Immature natural killer cell (primary cell): Measurements from ENCODE around the gene MFAP3. TPM values are rescaled to one million over a fixed set of nuclear protein-coding genes. Genes with fewer than 3 reads are reported as not detected.

Experiments used
- DNase-seq, 3 donors: peaks; one replicate each; pipeline ENCODE4 v3.0.0; 2022; ENCODE audit warnings: mixed read lengths in 1 of 3
- H3K27ac Mint-ChIP-seq, 6 donors: one replicate each; pipeline ENCODE4 v1.8.0; 2020; ENCODE audit warnings: mixed read lengths in 6 of 6, mild to moderate bottlenecking in 5 of 6, inconsistent platforms in 4 of 6, moderate library complexity in 3 of 6
- H3K27me3 Mint-ChIP-seq, 3 donors: one replicate each; pipeline ENCODE4 v1.8.0; 2020 to 2021; ENCODE audit warnings: low read depth in 3 of 3, mild to moderate bottlenecking in 3 of 3, mixed read lengths in 3 of 3, moderate library complexity in 3 of 3, inconsistent platforms in 1 of 3
- H3K36me3 Mint-ChIP-seq, 3 donors: one replicate each; pipeline ENCODE4 v1.8.0; 2020; ENCODE audit warnings: mixed read lengths in 3 of 3, inconsistent platforms in 2 of 3, mild to moderate bottlenecking in 2 of 3
- H3K4me1 Mint-ChIP-seq, 2 donors: one replicate each; pipeline ENCODE4 v1.8.0; 2020; ENCODE audit warnings: inconsistent platforms in 2 of 2, mild to moderate bottlenecking in 2 of 2, mixed read lengths in 2 of 2, moderate library complexity in 1 of 2
- H3K4me3 Mint-ChIP-seq, 5 donors: one replicate each; pipeline ENCODE4 v1.8.0; 2020; ENCODE audit warnings: mild to moderate bottlenecking in 5 of 5, mixed read lengths in 5 of 5, inconsistent platforms in 3 of 5, moderate library complexity in 3 of 5
- H3K9me3 Mint-ChIP-seq, 6 donors: one replicate each; pipeline ENCODE4 v1.8.0; 2020; ENCODE audit warnings: mild to moderate bottlenecking in 6 of 6, mixed read lengths in 6 of 6, inconsistent platforms in 4 of 6, moderate library complexity in 3 of 6
- polyA plus RNA-seq, 3 donors: library from polyadenylated mRNA; unstranded; fragments of 300-500 nt; fragmentation: Illumina TruSeq; gene quantifications; one replicate each; pipeline ENCODE4 v1.2.3, GENCODE V29; 2021

MFAP3 gene
- polyA plus RNA-seq, 3 donors from 2014 or later = 4.6 to 14.1 (median 6.0) TPM

DNA sequence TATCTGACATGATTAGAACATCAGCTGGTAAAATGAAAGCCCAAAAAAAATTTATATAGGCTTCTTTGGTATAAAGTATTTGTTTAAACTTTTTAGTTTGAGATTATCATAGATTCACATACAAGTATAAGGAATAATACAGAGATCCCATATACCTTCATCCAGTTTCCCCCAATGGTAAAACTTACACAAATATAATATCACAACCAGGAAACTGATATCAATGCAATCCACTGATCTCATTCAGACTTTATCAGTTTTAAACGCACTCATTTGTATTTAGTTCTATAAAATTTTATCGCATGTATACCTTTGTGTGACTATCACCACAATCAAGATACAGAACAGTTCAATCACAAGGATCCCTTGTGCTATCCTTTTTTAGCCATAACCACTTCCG, 3.8 kb upstream of the MFAP3 start:
- DNase-seq = no peak
- no peak overlapping the region for H3K4me3 Mint-ChIP-seq
- no peaks in the 10 kb centered on the region for H3K9me3 Mint-ChIP-seq
- H3K36me3 Mint-ChIP-seq = peaks cover 18 to 28% (median 19%) of the 10 kb centered on the region in 3 donors
- no peak overlapping the region for H3K27ac Mint-ChIP-seq
- peaks cover 0 to 10% (median 9%) of the 10 kb centered on the region in 3 donors for H3K27me3 Mint-ChIP-seq
- peaks cover 31 to 32% of the 10 kb centered on the region in 2 donors for H3K4me1 Mint-ChIP-seq

DNA sequence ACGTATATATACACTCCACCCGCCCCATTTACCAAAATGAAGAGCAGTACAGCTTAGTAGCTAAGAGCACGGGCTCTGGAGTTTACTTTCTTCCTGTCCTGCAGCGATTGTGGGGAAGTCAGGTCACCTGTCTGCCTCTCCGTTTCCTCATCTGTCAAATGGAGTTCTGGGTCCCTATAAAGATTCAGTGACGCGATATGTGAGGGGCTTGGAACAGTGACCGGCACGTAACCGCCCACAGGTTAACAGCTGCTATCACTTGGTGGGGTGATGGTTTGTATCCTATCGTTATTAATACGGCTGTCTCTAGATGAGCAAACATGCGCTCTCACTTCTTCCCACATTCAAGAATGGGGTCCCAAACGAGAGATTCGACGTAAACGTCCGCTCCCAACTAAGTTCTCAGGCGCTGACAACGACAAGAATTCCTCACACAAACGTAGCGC, 483 bp upstream of the MFAP3 start:
- DNase-seq = no peak
- peaks cover 0 to 10% (median 9%) of the 10 kb centered on the region in 3 donors for H3K27me3 Mint-ChIP-seq
- H3K27ac Mint-ChIP-seq = peak overlapping the region; percentile 95 to 99 (median 96)
- peaks cover 0 to 7% (median 4%) of the 10 kb centered on the region in 3 donors for H3K36me3 Mint-ChIP-seq
- H3K4me3 Mint-ChIP-seq = peak overlapping the region; percentile 95 to 98 (median 98)
- no peaks in the 10 kb centered on the region for H3K9me3 Mint-ChIP-seq
- H3K4me1 Mint-ChIP-seq = peaks cover 46 to 58% of the 10 kb centered on the region in 2 donors

DNA sequence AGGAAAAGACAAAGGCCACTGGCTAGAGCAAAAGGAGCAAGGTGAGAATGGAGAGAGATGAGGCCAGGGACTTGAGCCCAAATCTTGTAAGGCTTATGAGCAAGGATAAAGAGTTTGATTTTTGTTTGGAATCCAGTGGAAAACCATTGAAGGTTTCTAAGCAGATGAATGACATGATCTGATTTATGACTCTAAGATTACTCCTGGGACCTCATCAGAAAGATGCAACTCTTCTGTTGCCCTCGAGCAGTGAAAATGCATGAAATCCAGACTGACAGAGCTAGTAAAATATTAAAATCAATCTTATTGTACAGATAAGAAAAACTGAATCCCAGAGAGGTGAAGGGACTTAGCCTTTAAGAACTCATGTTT, 677 bp downstream of the MFAP3 start:
- H3K36me3 Mint-ChIP-seq = peaks cover 0 to 3% (median 0%) of the 10 kb centered on the region in 3 donors
- peak overlapping the region; percentile 95 to 98 (median 98) for H3K4me3 Mint-ChIP-seq
- peaks cover 55 to 69% of the 10 kb centered on the region in 2 donors for H3K4me1 Mint-ChIP-seq
- H3K9me3 Mint-ChIP-seq = no peaks in the 10 kb centered on the region
- DNase-seq = no peak
- H3K27ac Mint-ChIP-seq = peak overlapping the region; percentile 95 to 99 (median 96)
- H3K27me3 Mint-ChIP-seq = peaks cover 0 to 10% (median 9%) of the 10 kb centered on the region in 3 donors

DNA sequence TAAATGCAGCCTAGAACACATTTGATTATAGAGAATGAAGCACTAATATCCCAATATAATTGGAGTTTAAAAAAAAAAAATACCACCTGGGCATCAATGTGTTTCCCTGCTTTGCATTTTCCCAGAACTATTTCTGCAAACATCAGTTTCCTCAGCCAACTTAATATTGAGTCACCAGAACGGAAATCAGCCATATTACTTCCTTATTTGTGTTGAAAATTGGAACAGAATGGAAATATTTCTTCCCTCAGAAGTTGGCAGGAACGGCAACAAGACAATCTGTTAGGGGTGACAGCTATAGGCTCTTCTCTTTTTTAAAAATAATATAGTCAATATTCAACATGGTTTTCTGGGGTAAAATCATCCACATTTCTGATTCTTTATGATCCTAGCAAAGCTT, 4.0 kb downstream of the MFAP3 start:
- H3K4me1 Mint-ChIP-seq = peaks cover 70 to 93% of the 10 kb centered on the region in 2 donors
- no peak for DNase-seq
- H3K4me3 Mint-ChIP-seq = no peak overlapping the region
- no peaks in the 10 kb centered on the region for H3K9me3 Mint-ChIP-seq
- H3K27ac Mint-ChIP-seq = peak overlapping the region in 2 of 6 donors; percentile 13 to 46
- peaks cover 0 to 10% (median 9%) of the 10 kb centered on the region in 3 donors for H3K27me3 Mint-ChIP-seq
- H3K36me3 Mint-ChIP-seq = peaks cover 0 to 7% (median 0%) of the 10 kb centered on the region in 3 donors

DNA sequence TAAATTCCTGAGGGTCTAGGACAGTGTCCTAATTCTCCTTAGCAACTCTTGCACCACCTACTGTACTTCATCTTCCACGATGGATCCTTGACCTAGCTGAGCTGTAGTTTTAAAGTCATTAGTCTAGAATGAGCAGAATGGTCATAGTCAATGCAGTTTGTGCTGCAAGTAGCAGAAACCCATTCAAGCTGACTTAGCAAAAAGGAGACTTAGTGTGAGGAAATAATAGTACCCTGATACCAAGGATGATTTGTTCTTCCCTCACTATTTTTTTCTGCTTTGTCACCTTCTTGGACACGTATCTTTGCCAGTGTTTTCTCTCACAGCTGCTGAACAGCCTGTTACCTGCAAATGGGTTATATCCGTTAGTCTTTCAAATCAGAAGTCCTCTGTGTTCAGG, 5.3 kb downstream of the MFAP3 start:
- H3K36me3 Mint-ChIP-seq = peaks cover 0 to 7% (median 0%) of the 10 kb centered on the region in 3 donors
- peaks cover 0 to 3% (median under 1%) of the 10 kb centered on the region in 3 donors for H3K27me3 Mint-ChIP-seq
- no peak for DNase-seq
- no peaks in the 10 kb centered on the region for H3K9me3 Mint-ChIP-seq
- H3K4me1 Mint-ChIP-seq = peaks cover 62 to 93% of the 10 kb centered on the region in 2 donors
- peak overlapping the region; percentile 51 to 81 (median 70) for H3K27ac Mint-ChIP-seq
- H3K4me3 Mint-ChIP-seq = no peak overlapping the region

DNA sequence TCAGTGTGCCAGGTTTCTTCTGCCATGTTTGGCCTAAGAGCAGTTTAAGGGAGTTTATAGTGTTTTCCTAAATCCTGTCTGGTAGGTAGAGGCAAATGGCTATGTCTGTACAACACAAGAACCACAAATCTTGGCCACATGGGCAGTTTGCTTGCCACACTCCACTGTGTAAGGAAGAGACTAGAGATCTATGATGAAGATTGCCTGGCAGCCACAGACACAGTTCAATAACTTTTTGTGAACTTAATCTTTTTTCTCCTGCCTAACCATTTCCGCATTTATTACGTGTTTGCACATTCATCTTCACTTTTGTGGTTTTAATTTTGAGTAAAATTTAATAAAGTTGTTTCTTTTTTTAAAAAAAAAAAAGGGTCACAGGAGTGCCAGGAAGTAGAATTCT, 5.8 kb downstream of the MFAP3 start:
- H3K36me3 Mint-ChIP-seq = peaks cover 0 to 7% (median 0%) of the 10 kb centered on the region in 3 donors
- no peaks in the 10 kb centered on the region for H3K27me3 Mint-ChIP-seq
- peak; percentile 22 to 34 (median 23) for DNase-seq
- H3K27ac Mint-ChIP-seq = peak overlapping the region; percentile 51 to 84 (median 74)
- no peak overlapping the region for H3K4me3 Mint-ChIP-seq
- H3K4me1 Mint-ChIP-seq = peaks cover 57 to 88% of the 10 kb centered on the region in 2 donors
- H3K9me3 Mint-ChIP-seq = no peaks in the 10 kb centered on the region

DNA sequence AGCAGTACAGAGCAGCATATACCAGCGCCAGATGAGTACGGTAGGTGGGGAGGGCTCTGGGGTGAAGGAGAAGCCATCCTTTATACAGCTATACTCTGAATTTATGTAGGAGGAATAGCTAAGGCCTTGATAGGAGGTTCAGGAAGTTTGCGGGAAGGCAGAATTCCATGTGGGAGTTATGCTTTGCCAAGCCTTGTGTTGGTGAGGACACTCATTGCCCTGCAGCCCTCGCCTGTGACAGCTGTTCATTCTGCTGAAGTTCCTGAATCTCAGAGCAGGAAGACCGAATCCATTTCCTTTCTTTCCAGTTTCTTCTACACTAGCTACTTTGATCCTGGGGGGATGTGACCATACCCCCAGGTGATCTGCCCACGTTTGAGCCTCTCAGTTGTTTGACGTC, 7.7 kb downstream of the MFAP3 start:
- Mint-ChIP-seq H3K9me3 (no peaks in the 10 kb centered on the region), H3K4me1 (peaks cover 46 to 79% of the 10 kb centered on the region in 2 donors), H3K4me3 (no peak overlapping the region), H3K27me3 (no peaks in the 10 kb centered on the region), H3K36me3 (peaks cover 6 to 19% (median 6%) of the 10 kb centered on the region in 3 donors), H3K27ac (peak overlapping the region in 1 of 6 donors; percentile 51)
- no peak for DNase-seq

DNA sequence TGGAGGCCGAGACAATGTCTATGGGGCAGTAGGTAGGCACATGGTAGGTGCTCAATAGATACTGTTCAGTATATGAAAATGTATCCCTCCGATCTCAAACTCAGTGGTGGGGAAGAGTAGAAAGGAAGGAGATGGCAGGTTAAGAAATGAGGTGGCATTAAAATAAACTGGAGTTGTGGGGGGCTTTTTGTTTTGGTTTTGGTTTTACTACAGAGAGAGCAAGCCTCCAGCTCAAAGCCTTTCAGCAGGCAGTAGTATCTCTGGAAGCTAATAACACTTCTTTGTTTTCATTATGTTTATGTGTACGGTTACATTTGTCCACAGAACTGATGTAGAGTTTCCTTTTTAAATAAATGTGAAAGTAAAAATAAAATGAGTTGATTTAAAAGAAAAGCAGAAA, 8.6 kb downstream of the MFAP3 start:
- DNase-seq = no peak
- Mint-ChIP-seq H3K9me3 (no peaks in the 10 kb centered on the region), H3K4me3 (peak overlapping the region in 2 of 5 donors; percentile 18 to 23), H3K27ac (peak overlapping the region in 5 of 6 donors; percentile 1 to 68 (median 50)), H3K36me3 (peaks cover 6 to 23% (median 10%) of the 10 kb centered on the region in 3 donors), H3K27me3 (no peaks in the 10 kb centered on the region), H3K4me1 (peaks cover 45 to 75% of the 10 kb centered on the region in 2 donors)

DNA sequence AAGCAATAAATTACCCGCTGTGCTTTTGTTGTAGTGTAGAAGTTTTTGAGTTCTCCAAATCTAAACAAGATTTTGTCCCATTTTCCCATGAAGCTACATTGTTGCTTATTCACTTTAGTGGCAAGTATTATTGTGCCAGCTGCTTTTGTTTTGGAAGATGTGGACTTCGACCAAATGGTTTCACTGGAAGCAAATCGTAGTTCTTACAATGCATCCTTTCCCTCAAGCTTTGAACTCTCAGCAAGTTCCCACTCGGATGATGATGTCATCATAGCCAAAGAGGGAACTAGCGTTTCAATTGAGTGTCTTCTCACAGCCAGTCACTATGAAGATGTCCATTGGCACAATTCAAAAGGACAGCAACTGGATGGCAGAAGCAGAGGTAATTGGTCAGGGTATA, 10.9 kb downstream of the MFAP3 start:
- Mint-ChIP-seq H3K4me1 (peaks cover 31 to 56% of the 10 kb centered on the region in 2 donors), H3K36me3 (peaks cover 11 to 40% (median 16%) of the 10 kb centered on the region in 3 donors), H3K9me3 (no peaks in the 10 kb centered on the region), H3K27me3 (no peaks in the 10 kb centered on the region), H3K4me3 (no peak overlapping the region), H3K27ac (peak overlapping the region in 2 of 6 donors; percentile 30 to 35)
- no peak for DNase-seq

DNA sequence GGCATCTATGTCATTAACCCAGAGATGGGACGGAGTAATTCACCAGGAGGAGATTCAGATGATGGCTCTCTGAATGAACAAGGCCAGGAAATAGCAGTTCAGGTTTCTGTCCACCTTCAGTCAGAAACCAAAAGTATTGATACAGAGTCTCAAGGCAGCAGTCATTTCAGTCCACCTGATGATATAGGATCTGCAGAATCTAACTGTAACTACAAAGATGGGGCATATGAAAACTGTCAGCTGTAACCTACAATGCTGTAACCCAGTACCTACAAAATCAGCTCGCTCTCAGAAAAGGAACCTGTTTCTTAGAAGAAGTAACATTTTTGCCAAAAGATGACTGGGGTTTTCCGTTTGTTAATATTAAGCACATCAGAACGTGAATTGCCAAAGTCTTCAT, 14.7 kb downstream of the MFAP3 start:
- Mint-ChIP-seq H3K4me1 (peaks cover 19 to 33% of the 10 kb centered on the region in 2 donors), H3K4me3 (no peak overlapping the region), H3K27ac (no peak overlapping the region), H3K9me3 (no peaks in the 10 kb centered on the region), H3K36me3 (peaks cover 11 to 42% (median 20%) of the 10 kb centered on the region in 3 donors), H3K27me3 (no peaks in the 10 kb centered on the region)
- no peak for DNase-seq

DNA sequence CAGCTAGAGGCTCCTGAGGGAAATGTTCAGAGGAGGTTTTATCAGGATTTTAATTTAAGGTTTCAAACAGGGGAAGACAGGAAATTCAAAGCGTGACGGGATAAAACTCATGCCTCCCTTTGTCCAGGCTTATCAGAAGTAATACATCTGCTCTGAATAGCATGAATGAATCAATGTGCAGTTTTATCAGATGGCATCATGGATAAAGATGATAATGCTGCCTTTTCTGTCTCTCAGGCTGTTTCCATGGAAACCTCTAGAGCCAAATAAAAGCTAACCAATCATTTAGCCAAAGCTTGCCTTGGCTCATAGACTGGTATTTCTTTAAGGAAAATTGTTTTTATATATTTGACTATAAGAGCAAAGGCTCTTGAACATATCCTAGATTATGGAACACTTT, 16.4 kb downstream of the MFAP3 start:
- H3K36me3 Mint-ChIP-seq = peaks cover 11 to 35% (median 20%) of the 10 kb centered on the region in 3 donors
- no peak for DNase-seq

DNA sequence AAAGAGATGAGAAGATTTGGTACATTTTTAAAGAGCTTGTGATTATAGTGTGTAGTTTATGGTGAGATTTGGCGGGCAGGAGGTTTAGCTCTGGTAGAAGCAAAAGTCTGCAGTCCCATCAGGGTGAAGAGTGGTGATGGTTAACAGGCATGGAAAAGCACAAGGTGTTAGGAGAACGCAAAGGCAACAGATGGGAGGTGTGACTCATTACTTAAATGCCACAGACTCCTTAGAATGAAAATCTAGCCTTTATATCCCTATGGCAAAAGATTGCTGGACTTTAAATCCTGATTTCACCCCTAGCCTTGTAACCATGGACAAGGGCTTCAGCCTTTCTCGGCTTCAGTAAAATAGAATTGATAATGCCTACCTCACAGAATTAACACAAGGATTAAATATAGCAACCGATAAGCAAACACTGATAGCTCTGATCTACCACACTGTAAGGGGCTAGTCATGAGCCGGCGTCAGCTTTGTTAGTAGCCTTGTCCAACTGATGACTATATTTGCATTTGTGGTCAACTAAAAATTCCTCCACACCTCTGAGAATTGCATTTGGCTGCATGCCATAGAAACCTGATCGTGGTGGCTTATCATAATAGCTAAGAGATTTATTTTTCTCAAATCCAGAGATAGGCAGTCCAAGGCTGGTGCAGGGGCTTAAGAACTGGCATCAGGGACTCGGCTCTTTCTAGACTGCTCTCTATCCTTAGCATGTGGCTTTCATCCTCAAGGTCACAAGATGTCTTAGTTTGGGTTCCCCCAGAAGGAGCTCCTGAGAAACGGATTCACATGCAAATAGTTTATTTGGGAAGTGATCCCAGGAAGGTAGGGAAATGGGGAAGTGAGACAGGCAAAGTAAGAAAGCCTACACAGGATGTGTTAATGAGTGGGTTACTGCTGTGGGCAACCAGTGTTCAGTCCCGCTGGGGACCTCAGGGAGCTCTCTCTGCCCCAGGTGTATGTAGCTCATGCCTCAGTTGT, 19.6 kb downstream of the MFAP3 start:
- H3K27me3 Mint-ChIP-seq = peaks cover 0 to 2% (median 0%) of the 10 kb centered on the region in 3 donors
- H3K4me3 Mint-ChIP-seq = peak overlapping the region; percentile 38 to 74 (median 64)
- H3K4me1 Mint-ChIP-seq = peaks cover 30 to 32% of the 10 kb centered on the region in 2 donors
- no peak for DNase-seq
- peaks cover 0 to 1% (median 0%) of the 10 kb centered on the region in 6 donors for H3K9me3 Mint-ChIP-seq
- peaks cover 1 to 16% (median 7%) of the 10 kb centered on the region in 3 donors for H3K36me3 Mint-ChIP-seq
- peak overlapping the region; percentile 27 to 82 (median 79) for H3K27ac Mint-ChIP-seq

More for the DNA sequence above, 16.4 kb downstream of the MFAP3 start:
- Mint-ChIP-seq H3K4me3 (no peak overlapping the region), H3K9me3 (no peaks in the 10 kb centered on the region), H3K27ac (no peak overlapping the region), H3K27me3 (no peaks in the 10 kb centered on the region), H3K4me1 (peaks cover 32 to 43% of the 10 kb centered on the region in 2 donors)

DNA sequence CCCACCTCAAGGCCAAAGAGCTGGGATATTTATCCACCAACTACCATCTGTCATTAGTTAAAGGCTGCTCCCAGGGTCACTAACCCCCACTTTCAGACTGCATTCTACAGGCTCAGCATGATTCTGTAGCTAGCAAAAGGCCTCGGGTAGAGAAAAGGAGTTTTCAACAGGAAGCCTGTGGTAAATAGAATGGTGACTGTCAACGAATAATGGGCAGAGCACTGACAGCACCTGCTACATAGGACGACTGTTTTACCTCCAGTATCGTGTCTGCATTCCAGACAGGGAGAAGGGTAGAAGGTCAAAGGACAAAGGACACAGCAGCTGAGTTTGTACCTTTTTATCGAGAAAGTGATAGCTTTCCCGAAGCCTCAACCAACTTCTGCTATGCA, 20.3 kb downstream of the MFAP3 start:
- peaks cover 30 to 32% of the 10 kb centered on the region in 2 donors for H3K4me1 Mint-ChIP-seq
- peak overlapping the region; percentile 38 to 74 (median 64) for H3K4me3 Mint-ChIP-seq
- H3K27me3 Mint-ChIP-seq = peaks cover 0 to 2% (median 0%) of the 10 kb centered on the region in 3 donors
- H3K36me3 Mint-ChIP-seq = peaks cover 0 to 12% (median 6%) of the 10 kb centered on the region in 3 donors
- peak overlapping the region; percentile 27 to 82 (median 79) for H3K27ac Mint-ChIP-seq
- peaks cover 0 to 1% (median 0%) of the 10 kb centered on the region in 6 donors for H3K9me3 Mint-ChIP-seq
- DNase-seq = peak in 1 of 3 donors; percentile 10

DNA sequence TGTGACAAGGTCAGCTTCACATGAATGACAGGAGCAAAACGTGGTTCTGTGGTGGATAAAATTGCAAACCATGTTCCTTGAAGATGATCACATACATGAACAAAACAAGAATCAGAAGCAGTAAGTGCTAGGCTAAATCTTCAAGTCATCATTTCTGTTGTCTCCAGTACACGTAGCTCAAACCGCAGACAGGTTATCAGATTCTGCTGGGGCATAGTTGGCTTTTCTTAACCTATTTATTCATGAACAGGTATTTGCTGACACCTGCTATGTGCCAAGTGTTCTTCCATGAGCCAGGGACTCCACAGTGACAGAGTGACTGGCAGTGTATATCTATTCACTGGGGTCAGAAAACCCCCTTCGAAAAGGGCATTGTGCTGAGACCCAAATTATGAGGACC, 20.8 kb downstream of the MFAP3 start:
- Mint-ChIP-seq H3K27me3 (peaks cover 0 to 2% (median 0%) of the 10 kb centered on the region in 3 donors), H3K4me1 (peaks cover 30 to 32% of the 10 kb centered on the region in 2 donors), H3K36me3 (peaks cover 0 to 9% (median 5%) of the 10 kb centered on the region in 3 donors), H3K9me3 (peaks cover 0 to 1% (median 0%) of the 10 kb centered on the region in 6 donors), H3K27ac (peak overlapping the region; percentile 27 to 82 (median 79)), H3K4me3 (peak overlapping the region in 4 of 5 donors; percentile 56 to 74 (median 67))
- DNase-seq = no peak
